Activated T-cell treated with anti-CD3 and anti-CD28 coated beads for 1 hour (primary cell): Measurements from ENCODE around the gene EFEMP2.

Experiments
- DNase-seq: peaks from one replicate; pipeline ENCODE4 v3.0.0-alpha.2; 2020; ENCODE audit warnings: low read depth

EFEMP2 gene

DNA sequence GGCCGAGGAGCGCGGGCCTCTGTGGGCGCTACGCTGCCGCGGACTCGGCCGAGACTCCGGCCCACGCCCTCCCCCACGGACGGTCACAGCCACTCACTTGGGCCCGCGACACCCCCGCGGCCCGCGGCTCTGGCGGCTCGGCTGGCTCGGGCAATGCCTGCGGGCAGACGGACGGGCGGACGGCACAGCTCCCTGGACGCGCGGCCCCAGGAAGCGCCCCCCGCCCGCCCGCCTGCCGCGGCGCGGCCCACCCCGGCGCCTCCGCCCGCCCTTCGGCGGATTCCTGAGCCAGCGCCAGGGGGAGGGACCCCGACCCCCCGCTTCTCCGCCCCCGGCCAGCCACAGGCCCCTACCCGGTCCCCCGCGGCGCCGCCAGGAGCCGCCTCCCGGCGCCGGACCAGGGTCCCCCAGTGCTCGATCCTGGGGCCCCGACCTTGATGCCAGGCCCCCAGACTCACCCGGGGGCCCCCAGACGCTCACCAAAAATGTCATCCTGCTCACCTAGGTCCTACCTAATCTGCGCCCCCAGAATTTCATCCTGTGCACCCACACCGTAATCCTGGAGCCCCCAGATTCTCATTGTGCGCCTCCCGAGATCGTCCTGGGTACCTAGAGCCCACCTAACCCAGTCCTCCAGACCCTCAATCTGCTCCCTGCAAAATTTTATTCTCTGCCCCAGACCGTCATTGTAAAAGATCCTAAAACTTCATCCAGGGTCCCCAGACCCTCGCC, at the start of gene EFEMP2:
EFEMP2 (minus strand) TSS at position 215 of the 732 bp plus-strand sequence. CDS start 446 bp downstream, outside the sequence.
- no peak for DNase-seq

DNA sequence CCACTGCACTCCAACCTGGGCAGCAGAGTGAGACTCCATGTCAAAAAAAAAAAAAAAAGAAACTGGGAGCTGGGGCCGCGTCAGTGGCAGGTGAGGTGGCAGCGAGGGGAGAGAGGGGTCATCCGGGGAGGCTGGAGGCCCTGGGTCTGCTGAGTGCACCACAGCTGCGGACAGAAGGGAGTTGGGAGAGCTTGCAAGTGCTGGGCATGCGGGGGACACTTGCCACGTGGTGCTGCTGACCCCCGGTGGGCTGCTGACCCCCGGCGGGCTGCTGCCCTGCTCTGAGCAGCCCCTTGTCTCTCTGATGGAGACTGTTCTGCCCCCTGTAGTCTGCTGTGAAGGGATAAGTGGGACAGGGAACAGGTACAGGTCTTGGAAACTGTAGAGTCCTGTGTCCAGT, 49.3 kb upstream of the EFEMP2 start:
- no peak for DNase-seq

DNA sequence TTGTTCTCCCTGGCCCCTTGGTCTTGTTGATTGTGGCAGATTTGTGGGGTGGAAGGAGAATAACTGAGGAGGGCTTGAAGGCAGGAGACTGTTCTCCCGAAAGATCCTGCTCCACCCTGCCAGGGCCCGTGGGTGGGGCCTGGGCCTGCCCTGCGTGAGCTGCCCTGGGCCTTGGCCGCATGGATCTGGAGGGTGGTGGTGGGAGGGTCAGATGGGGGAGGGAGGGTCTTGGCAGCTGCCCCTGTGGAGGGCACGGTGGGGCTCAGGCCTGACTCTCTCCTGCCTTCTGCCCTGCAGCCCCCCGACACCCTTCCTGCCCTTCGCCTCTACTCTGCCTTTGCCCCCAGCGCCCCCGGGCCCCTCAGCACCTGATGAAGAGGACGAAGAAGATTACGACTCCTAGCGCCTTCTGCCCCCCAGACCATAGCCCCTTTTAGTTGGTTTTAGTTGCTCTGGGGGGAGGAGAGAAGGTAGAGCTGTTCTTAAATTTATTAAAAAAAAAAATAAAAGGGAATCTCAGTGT, 48.5 kb upstream of the EFEMP2 start:
- DNase-seq = no peak

DNA sequence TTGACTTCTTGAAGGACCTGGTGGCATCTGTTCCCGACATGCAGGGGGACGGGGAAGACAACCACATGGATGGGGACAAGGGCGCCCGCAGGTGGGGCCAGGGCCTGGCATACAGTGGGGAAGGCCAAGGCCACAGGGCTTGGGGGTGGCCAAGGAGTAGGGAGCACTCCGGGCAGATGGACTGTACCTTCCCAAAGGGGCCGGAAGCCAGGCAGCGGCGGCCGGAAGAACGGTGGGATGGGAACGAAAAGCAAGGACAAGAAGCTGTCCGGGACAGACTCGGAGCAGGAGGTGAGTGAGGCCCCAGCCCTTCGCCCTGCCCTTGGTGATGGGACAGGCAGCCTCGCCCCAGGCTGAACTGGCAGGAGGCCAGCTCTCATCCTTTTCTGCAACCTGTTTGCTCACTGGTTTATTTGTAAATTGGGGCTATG, 47.8 kb upstream of the EFEMP2 start:
- no peak for DNase-seq

DNA sequence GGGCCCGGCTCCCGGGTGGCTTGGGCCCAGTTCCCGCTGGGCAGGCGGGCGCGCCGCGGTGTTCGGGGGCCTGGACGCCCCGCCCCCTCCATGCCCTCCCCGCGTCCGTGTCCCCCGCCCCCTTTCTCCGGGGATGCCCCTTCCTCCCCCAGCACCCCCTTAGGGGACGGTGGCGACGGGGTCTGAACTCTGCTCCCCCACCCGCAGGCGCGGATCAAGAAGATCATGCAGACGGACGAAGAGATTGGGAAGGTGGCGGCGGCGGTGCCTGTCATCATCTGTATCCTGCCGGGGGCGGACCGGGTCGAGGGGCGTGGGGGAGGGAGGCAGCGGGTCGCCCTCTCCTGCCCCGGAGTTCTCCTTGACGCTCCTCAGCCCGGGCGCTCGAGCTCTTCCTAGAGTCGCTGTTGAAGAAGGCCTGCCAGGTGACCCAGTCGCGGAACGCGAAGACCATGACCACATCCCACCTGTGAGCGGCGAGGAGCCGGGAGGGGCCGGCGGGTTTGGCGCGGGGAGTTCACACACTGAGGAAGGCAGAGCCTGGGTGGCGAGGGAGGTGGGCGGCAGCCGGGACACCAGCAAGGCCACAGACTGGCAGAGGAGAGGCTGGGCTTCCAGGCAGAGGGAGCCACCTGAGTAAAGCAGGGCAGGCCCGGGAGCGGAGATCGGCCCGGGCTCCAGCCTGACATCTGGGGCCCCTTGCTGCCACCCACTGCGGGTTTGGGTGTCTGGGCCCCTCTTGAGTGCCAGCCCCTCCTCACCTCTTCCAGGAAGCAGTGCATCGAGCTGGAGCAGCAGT, 47.2 kb upstream of the EFEMP2 start:
- peak; percentile 51 for DNase-seq

DNA sequence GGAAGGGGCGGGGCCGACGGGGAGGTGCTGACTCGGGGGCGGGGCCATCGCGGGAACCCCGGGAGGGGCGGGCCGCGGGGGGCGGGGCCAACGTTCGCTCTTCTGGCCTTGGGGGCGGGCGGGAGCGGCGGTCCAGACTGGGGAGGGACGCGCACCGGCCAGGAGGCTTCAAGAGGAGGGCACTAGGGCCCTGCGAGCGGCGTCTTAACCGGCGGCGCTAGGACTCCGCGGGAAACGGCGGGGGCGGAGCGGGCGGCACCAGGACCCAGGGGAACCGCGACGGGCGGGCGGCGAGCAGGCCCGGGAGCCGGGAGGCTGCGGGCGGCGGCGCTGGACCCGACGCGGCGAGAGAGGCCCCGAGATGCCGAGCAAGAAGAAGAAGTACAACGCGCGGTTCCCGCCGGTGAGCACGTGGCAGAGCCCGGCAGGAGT, 46.6 kb upstream of the EFEMP2 start, which contains the start of gene DRAP1:
DRAP1 (plus strand) TSS at position 286 of the 432 bp plus-strand sequence; CDS start at position 362, 76 bp downstream.
- DNase-seq = peak; percentile 99

DNA sequence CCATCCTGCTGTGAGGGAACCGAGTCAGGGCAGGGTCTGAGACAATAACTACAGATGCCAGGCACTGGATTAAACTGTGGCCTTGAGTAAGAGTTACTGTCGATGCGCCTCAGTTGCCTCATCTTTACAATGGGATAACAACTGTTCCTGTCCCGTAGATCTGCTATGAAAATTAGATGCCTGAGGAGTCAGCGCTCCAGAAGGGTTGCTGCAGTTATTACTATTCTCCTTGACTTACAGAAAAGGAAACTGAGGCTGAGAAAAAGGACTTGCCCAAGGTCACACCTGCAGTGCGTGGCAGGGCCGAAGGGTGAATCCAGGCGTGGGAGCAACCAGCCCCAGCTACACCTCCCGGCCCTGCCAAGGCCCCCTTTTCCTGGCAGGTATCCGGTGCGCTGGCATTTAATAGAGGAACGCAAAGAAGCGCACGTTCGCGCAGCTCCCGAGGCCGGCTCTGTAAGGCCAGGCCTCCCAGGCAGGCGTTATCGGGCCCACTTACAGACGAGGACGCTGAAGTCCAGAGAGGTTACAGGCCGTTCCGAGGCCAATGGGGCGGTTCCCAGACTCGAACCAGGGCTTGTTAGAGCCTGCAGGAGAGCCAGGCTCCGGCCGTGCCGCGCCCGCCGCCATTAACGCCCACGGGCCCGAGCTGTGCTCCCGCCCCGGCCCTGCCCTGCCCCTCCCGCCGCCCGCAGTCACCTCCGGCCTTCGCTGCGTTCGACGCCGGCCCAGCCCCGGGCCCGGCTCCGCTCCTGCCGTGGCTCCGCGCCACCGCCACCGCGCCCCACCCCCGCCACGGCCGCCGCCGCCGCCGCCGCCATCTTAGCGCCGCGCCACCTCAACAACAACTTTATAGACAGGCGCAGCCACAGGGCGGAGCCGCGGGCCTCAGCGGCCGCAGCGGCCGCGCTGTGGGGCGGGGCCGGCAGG, 45.9 kb upstream of the EFEMP2 start, which contains the start of gene C11orf68:
C11orf68 (minus strand) TSS at position 852 of the 930 bp plus-strand sequence; CDS start at position 821, 31 bp downstream.
- DNase-seq = peak; percentile 29

DNA sequence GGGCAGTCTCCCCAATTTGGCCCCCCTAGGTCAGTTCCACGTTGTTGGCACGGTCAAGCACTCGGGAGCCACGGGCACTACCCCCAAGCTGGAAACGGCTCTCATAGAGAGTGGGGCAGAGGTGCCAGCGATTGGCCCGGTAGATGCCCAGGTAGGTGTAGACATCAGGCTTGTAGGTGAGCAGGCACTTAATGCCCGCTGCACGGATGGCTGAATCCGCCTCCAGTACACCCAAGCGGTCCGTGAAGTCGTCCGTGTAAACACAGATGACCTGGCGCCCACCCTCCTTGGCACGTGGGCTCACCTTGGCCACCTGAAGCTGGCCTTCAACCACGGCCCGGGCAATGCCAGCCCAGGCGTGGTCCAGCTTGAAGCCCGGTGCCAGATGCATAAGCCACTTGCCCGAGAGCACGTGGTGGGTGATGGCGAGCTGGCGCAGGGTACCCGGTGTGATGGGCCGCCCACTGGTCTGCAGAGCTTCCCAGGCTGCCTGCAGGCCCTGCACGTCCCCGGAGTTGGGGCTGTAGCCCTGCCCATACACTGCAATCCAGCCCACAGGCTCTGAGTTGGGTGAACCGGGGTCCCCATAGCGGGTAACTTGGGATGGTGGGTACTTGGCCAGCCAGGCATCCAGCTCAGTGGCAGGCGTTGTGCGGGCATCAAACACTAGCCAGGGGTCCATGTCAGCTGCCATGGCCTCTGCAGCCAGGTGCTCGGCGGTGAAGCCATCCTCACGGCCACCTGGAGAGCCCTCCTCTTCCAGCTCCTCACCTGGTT, 45.0 kb upstream of the EFEMP2 start:
- DNase-seq = no peak

DNA sequence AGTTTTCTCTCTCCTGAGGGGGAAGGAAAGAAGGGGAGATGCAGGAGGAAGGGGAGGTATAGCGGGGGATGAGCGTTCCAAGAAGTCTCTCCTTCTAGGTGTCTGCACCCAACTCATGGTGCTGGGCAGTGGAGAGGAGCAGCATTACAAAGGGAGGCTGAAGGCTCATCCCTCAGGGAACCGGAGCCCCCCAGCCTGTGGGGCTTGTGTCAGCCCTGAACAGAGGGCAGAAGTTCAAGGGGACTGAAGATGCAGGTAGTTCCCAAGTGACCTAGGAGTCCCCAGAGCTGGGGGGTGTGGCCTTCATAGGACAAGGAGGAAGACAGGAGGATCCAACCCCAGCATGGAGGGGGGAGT, 44.5 kb upstream of the EFEMP2 start:
- DNase-seq = no peak

DNA sequence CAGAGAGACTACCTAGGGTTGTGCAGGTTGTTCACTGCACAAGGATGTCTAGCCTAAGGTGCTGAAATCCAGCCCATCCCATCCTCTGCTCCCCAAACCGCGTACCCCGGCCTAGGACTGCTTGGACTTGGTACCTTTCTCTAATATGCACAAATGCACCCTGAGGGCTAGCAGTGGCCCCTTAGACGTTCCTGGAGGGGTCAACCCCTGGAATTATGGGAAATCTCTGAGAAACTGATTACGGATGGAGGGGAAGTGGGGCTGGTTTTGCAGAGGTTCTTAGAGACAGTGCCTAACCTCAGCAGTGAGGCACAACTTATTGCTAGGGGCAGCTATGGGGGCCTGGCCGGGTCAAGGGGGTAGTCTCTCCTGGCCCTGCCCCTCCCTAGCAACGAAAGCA, 43.8 kb upstream of the EFEMP2 start:
- no peak for DNase-seq

DNA sequence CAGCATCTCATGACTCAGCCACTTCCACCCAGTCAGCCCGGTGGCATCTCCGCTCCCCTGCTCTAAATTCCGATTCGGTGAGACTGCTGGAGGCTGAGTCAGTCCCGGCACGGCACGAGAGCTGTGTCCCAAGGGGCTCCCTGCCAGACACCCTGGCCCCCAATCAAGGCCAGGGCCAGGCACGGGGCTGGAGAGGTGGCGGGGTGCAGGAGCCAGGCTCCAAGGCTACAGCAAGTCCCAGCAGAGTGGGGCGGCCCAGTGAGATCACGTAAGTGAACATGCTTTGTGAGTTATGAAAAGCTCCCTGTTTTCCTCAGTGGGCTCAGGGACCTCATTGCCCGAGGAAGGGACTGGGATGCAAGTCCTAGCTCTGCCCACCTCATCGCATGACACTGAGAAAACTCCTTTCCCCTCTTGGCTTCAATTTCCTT, 43.2 kb upstream of the EFEMP2 start:
- no peak for DNase-seq

DNA sequence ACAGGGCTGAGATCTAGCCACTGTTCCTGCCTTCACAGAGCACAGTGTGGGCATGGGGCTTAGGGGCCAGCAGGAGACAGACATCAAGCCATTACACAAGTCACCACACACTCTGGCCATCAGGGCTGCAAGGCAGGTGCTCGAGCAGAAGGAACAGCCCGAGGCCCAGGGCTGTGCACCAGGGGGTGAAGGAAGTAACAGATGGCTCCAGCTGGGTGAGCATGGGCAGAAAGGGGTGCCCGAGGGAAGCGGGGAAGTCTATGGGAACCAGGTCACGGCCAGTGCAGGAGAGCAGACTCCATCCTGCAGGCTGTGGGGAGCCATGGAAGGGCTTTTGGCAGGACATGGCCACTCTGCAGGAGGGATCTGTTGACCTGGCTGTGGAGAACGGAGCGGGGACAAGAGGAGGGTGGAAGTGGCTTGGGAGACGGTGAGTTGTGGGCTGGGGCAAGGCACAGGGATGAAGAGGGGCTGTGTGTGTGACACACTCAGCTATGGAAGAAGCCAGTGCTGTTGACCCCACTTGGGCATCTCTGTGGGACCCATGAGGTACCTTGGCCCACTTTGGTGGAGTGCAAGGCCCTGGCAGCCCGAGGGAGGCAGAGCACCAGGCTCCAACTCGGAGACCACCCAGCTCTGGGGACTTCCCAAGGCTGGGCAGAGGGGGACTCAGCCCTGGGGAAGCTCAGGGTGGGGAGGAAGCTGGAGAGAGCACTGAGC, 42.7 kb upstream of the EFEMP2 start:
- no peak for DNase-seq

DNA sequence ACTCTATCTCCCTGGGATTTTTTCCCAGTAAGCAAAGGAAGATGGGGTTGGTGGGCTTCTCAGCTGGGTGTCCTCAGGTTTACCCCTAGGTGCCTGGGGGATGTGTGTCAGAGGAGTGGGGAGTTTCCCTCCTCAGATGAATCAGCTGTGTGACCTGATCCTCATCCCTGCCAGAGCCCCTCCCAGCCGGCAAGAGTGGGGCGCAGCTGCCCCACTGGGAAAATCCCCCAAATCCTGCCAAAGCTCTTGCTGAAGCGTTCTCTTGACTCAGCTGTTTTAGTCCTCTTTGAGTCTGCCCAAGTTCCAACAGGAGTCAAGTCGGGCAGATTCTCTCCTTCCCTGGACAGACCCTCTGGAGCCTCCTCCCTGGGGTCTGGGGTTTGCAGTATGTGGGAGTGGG, 40.2 kb upstream of the EFEMP2 start:
- DNase-seq = no peak

DNA sequence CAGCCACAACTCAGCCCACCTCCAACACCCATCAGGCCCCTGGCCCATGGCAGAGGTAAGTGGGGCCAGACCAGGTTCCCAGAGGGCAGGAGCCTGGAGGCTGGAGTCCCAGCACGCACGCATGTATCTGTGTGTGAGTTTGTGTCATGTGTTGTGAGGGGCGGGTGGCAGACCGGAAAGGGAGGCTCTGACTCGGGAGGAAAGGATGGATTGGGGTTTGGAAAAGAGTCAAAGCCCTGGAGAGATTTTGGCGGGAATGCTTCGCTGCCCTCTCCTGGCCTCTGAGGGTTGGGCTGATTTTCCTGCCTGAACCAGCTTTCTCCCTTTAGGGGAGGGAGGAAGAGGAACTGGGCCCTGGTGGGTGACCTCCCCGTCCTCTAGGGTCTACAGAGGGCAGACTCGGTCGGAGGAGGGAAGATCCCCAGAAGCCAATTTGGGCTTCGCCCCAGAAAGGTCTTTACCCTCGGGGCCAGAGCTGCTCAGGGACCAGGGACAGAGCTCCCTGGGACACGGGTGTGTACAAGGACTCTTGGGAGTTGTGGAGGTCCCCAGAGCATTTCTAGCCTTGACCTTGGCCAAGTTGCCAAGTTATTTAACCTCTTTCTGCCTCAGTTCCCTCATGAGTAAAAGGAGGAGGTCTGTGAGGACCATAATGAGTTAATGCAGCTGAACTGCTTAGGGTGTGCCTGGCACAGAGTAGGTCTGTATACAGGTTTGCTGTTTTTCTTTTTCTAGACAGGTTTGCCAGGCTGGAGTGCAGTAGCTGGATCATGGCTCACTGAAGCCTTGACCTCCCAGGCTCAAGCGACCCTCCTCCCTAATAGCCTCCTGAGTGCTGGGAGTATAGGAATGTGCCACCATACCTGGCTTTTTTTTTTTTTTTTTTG, 39.3 kb upstream of the EFEMP2 start:
- DNase-seq = no peak

DNA sequence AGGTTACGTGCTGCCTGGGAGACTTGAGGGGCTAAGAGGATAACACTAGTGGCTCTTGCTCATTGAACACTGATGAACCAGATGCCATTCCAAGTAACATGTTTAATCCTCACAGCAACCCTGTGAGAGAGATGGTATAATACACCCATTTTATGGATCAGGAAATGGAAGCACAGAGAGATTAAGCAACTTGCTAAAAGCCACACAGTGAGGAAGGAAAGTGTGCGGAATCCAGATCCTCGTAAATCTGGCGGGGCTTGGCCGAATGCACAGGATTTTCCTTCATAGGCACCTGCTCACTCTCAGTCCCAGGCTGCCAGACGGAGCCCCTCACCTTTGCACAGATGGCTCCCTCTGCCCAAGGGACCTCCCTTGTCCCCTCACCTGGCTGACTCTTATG, 35.3 kb upstream of the EFEMP2 start:
- DNase-seq = no peak

DNA sequence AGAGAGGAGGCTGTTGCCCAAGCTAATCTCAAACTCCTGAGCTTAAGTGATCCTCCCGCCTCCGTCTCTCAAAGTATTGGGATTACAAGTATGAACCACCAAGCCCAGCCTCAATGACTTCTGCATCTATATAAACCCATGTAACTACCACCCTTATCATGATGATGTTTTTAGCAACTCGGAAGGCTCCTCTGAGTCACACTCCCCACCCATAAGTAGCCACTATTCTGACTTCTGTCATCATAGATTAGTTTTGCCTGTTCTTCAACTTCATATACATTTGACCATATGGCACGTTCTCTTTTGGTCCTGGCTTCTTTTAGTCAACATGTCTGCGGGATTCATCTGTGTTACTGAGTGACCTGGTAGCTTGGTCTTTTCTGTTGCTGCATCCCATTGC, 34.0 kb upstream of the EFEMP2 start:
- no peak for DNase-seq

DNA sequence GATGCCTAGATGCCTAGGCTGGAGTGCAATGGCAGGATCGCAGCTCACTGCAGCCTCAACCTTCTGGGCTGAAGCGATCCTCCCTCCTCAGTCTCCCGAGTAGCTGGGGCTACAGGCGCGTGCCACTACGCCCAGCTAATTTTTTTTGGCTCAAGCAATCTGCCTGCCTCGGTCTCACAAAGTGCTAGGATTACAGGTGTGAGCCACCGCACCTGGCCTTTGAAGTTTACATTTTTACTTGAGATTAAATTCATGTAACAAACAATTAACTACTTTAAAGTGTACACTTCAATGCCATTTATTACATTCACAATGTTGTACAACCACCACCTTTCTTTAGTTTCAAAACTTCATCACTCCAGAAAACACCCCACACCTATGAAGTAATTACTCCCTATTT, 31.1 kb upstream of the EFEMP2 start:
- no peak for DNase-seq

DNA sequence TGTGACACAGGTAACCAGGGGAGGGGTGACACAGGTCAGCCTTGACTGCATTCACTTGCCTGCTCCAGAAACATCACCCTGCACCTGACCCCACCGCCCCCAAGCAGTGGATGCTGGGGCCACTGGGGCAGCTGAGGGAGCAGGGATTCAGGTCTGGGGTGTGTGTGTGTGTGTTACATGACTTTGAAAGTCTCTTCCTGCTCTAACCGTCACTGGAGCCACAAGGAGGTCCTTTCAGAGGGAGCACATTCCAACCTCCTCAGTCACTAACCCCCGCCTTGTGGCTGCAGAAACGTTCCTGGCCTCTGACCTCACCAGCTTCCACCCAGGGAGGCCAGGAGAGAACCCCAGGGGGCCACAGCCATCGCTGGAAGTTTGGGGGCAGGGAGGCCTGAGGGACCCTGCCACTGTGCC, 30.5 kb upstream of the EFEMP2 start:
- DNase-seq = no peak

DNA sequence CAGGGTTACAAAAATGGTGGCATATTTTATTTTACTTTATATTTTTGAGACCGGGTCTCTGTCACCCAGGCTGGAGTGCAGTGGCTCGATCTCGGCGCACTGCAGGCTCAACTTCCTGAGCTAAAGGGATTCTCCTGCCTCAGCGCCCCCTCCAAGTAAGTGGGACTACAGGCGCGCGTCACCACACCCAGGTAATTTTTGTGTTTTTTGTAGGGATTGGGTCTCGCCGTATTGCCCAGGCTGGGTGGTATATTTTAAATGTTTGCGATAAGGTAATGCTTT, 28.2 kb upstream of the EFEMP2 start:
- no peak for DNase-seq
